HEK293 (cell line): ENCODE data around the gene ZNF280A.

ENCODE experiments used
- CTCF ChIP-seq: fragments of 450-650 bp; formaldehyde crosslinking; IDR thresholded peaks from 2 replicates; pipeline ENCODE4 v1.5.1; 2016; ENCODE audit warnings: missing biosample characterization, missing genetic modification characterization
- SALL2 ChIP-seq: fragments of 450-650 bp; formaldehyde crosslinking; IDR thresholded peaks from 2 replicates; pipeline ENCODE4 v1.5.0; 2017; ENCODE audit warnings: missing biosample characterization, mild to moderate bottlenecking, missing genetic modification characterization, borderline replicate concordance
- ZBTB1 ChIP-seq: fragments of 450-650 bp; formaldehyde crosslinking; IDR thresholded peaks from 2 replicates; pipeline ENCODE4 v1.5.1; 2016; ENCODE audit warnings: missing biosample characterization, missing genetic modification characterization
- ZNF350 ChIP-seq: fragments of 450-650 bp; formaldehyde crosslinking; IDR thresholded peaks from 2 replicates; pipeline ENCODE4 v1.5.0; 2017; ENCODE audit warnings: missing biosample characterization, mild to moderate bottlenecking, missing genetic modification characterization
- ZNF48 ChIP-seq: fragments of 450-650 bp; formaldehyde crosslinking; IDR thresholded peaks from 2 replicates; pipeline ENCODE4 v1.5.1; 2016; ENCODE audit warnings: missing biosample characterization, missing genetic modification characterization
- ZNF558 ChIP-seq: fragments of 450-650 bp; formaldehyde crosslinking; IDR thresholded peaks from 2 replicates; pipeline ENCODE4 v1.5.1; 2016; ENCODE audit warnings: missing biosample characterization, missing genetic modification characterization
- ZNF707 ChIP-seq: fragments of 450-650 bp; formaldehyde crosslinking; IDR thresholded peaks from 2 replicates; pipeline ENCODE4 v1.5.1; 2016; ENCODE audit warnings: missing biosample characterization, missing genetic modification characterization
- TF ChIP-seq, protein P1 (sequence below): fragments of 450-650 bp; formaldehyde crosslinking; IDR thresholded peaks from 2 replicates; pipeline ENCODE4 v1.5.1; 2017; ENCODE audit warnings: missing biosample characterization, missing genetic modification characterization

DNA sequence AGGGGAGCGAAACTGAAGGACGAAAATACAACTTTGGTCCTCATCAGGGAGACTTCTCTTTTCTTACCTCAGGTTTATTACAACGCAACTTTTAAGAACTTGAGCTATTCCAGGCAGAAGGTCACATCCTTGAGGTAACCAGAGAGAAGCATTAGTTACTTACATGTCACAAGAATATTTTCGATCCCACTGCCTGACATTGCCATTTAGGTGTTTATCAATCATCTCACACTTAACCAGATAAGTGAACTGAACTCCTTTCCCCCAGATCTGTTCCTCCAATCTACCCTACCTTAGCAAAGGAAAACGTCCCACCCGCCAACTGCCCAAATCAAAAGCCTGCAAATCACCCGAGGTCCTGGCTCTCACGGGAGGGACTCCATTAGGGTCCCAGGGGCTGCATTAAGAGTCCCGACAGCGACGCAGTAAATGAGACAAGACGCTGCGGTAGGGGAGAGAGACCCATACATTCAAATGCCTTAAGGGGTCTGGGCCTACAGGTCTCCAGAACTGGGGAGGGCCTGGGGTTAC, 12.3 kb downstream of the ZNF280A start:
- TF ChIP-seq ZNF707 (tag by site-specific recombination) (no peak), SALL2 (tag by site-specific recombination) (no peak), ZNF350 (tag by site-specific recombination) (no peak), ZNF48 (tag by site-specific recombination) (no peak), ZNF558 (tag by site-specific recombination) (no peak), ZBTB1 (tag by site-specific recombination) (no peak), CTCF (tag by site-specific recombination) (no peak)
- TF ChIP-seq, protein P1, sequence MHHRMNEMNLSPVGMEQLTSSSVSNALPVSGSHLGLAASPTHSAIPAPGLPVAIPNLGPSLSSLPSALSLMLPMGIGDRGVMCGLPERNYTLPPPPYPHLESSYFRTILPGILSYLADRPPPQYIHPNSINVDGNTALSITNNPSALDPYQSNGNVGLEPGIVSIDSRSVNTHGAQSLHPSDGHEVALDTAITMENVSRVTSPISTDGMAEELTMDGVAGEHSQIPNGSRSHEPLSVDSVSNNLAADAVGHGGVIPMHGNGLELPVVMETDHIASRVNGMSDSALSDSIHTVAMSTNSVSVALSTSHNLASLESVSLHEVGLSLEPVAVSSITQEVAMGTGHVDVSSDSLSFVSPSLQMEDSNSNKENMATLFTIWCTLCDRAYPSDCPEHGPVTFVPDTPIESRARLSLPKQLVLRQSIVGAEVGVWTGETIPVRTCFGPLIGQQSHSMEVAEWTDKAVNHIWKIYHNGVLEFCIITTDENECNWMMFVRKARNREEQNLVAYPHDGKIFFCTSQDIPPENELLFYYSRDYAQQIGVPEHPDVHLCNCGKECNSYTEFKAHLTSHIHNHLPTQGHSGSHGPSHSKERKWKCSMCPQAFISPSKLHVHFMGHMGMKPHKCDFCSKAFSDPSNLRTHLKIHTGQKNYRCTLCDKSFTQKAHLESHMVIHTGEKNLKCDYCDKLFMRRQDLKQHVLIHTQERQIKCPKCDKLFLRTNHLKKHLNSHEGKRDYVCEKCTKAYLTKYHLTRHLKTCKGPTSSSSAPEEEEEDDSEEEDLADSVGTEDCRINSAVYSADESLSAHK (tag by site-specific recombination) = no peak
